ENCODE measurements around the gene ANO5.
"Not testable (repeated sequence)": the region's sequence is repeated elsewhere in the genome, so short reads cannot be mapped to it uniquely, and the experiment has no call there.

ANO5 gene

DNA sequence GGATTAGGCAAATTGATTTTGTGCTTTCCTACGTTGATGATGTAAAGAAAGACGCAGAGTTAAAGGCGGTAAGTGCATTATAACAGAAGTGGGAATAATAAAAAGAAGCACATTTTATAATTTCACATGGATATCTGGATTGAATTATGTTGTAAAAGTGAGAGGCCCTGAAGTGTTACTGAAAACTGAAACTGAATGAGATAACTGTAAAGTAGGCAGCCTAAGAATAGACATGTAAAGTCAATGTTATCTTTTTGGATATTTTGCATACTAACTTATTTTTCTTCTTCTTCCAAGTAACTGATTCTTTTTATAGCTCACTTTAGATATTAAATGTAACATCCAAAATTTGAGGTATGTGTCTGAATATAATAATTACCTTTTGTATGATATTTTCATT is 28.3 kb downstream of the ANO5 start:
- H3K27me3 ChIP-seq (ENCODE audit: low read depth), result no peaks in the 10 kb centered on the region
- in situ Hi-C loops (cut with MboI; ENCODE audit: low sequenced_read_pairs), result no loop called here
- DNase-seq (ENCODE audit: low spot score in 2 of 2), result no peak
- no peaks in the 10 kb centered on the region for H3K4me1 ChIP-seq
- H3K36me3 ChIP-seq (replicated peaks), result no peaks in the 10 kb centered on the region
- no peak overlapping the region for H3K4me3 ChIP-seq
- H3K9me3 ChIP-seq, result no peaks in the 10 kb centered on the region

DNA sequence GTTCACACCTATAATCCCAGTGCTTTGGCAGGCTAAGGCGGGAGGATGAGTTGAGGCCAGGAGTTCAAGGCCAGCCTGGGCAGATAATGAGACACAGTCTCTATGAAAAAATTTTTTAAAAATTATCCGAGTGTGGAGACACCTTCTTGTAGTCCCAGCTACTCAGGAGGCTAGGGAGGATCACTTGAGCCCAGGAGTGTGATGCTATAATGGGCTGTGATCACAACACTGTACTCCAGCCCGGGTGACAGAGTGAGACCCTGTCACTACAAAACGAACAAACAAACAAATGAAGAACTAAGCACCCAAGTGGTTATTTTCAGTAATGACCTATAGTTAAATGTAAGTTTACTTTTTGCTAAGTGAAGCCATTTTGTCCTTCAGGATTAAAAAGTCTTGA is 32.3 kb downstream of the ANO5 start:
- H3K4me3 ChIP-seq, result no peak overlapping the region
- H3K36me3 ChIP-seq (replicated peaks), result no peaks in the 10 kb centered on the region
- H3K9me3 ChIP-seq, result no peaks in the 10 kb centered on the region
- in situ Hi-C loops (cut with MboI; ENCODE audit: low sequenced_read_pairs), result no loop called here
- H3K4me1 ChIP-seq, result no peaks in the 10 kb centered on the region
- H3K27me3 ChIP-seq (ENCODE audit: low read depth), result no peaks in the 10 kb centered on the region
- no peak for DNase-seq (ENCODE audit: low spot score in 2 of 2)

DNA sequence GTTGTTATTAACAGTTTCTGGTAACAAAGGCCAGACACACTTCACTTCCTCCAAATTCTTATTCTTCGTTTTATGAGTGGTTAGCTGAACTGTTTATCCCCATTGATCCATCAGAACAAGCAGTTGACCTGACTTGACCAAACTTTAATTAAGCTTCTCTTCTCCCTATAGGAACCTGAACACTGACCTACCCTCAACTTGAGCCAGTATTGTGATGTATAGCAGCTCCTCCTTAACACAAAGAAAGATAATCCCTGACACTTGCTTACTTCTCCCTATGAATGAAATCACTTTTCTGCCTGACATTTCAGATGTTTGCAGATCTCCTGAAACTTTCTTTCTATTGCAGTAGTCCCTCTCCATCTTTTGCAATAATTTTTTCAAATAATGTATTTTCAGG is 41.9 kb downstream of the ANO5 start:
- DNase-seq (ENCODE audit: low spot score in 2 of 2), result peak; percentile 46 to 99
- Histone ChIP-seq H3K9me3 (no peaks in the 10 kb centered on the region), H3K4me1 (peaks cover 13% of the 10 kb centered on the region), H3K4me3 (no peak overlapping the region), H3K27me3 (ENCODE audit: low read depth) (peaks cover 27% of the 10 kb centered on the region), H3K36me3 (replicated peaks) (no peaks in the 10 kb centered on the region)
- in situ Hi-C loops (cut with MboI; ENCODE audit: low sequenced_read_pairs), result no loop called here

DNA sequence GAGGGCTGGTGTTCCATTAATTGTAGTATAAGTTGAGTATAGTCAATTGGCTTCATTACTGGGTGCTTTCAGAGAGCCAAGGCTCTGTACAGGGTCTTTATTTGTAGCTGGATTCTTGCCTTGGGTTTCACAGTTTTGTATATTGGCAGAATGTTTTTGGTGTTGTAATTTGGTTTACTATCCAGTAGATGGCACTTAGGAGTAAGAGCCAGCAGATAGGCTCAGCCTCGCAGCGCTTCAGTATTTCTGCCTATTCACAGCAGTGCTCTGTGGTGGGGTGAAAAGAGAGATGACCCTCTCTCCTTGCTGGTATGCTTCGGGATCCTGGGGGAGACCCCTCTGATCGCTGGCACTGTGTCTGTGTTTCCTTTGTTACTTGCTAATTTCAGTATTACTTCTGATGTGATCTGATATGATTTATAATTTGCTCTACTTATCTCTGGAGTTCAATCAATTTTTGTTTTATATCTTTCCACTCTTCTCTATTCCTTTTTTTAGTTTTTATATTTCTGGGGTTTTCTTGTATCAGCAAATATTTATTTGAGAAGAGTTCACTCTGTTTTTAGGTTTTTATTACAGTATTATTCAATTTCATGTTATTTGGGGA is 52.2 kb downstream of the ANO5 start:
- Histone ChIP-seq H3K4me1 (no peaks in the 10 kb centered on the region), H3K9me3 (no peaks in the 10 kb centered on the region), H3K4me3 (no peak overlapping the region), H3K36me3 (replicated peaks) (no peaks in the 10 kb centered on the region), H3K27me3 (ENCODE audit: low read depth) (no peaks in the 10 kb centered on the region)
- in situ Hi-C loops (cut with MboI; ENCODE audit: low sequenced_read_pairs), result no loop called here
- peak; percentile 49 to 57 for DNase-seq (ENCODE audit: low spot score in 2 of 2)

DNA sequence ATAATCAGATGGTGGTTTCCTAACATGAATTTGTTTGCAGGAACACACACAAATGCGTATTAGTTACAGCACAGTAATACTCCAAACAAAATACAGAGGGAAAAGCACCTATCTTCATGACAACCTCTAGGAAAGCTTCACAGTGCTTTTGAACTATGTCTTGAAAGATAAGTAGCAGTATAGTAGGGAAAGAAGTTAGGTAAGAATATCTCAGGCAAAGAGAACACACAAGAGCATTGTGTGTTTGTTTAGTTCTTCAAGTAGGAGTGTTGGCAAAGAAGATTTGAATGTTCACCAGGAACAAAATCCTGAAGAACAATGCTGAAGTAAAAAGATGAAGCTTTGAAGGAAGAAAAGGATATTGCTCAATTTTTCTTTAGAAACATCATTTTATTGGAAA is 54.1 kb downstream of the ANO5 start:
- Histone ChIP-seq H3K9me3 (no peaks in the 10 kb centered on the region), H3K36me3 (replicated peaks) (no peaks in the 10 kb centered on the region), H3K27me3 (ENCODE audit: low read depth) (no peaks in the 10 kb centered on the region), H3K4me1 (no peaks in the 10 kb centered on the region), H3K4me3 (no peak overlapping the region)
- in situ Hi-C loops (cut with MboI; ENCODE audit: low sequenced_read_pairs), result no loop called here
- DNase-seq (ENCODE audit: low spot score in 2 of 2), result no peak

DNA sequence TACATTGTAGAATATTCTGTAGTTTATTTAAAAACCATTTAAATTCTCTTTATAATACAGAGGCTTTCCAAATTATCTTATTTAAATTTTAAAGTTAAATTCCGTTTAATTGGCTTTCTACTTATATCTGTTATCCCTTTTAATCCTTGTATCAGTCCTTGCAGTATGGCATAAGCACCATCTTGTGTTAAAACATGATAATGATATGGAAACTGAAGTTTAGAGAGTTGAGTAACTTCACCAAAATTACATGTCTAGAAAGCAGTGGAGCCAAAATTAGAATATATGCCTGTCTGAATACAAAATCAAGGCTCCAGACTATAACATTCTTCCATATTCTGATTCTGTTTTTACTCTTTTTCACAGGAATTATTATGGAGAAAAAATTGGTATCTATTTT is 57.0 kb downstream of the ANO5 start:
- H3K4me1 ChIP-seq, result no peaks in the 10 kb centered on the region
- DNase-seq (ENCODE audit: low spot score in 2 of 2), result no peak
- H3K36me3 ChIP-seq (replicated peaks), result no peaks in the 10 kb centered on the region
- no peaks in the 10 kb centered on the region for H3K27me3 ChIP-seq (ENCODE audit: low read depth)
- H3K4me3 ChIP-seq, result no peak overlapping the region
- in situ Hi-C loops (cut with MboI; ENCODE audit: low sequenced_read_pairs), result no loop called here
- no peaks in the 10 kb centered on the region for H3K9me3 ChIP-seq

DNA sequence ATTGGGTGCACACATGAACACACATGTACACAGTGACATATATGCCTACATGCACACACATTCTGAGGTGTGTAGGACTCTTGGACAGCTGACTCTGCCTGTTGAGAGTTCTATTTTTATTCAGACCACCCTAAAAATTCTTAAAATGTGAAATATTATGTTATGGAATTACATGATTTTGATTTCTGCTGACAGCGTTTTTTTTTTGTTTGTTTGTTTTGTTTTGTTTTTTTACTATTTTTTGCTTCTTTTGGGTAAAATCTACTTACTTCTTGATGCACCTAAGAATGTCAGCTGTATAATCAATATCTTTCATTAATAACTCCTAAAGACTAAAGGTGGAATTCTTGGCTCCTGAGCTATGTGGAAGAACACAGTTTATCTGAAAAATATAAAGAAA is 64.0 kb downstream of the ANO5 start:
- H3K36me3 ChIP-seq (replicated peaks), result no peaks in the 10 kb centered on the region
- H3K9me3 ChIP-seq, result no peaks in the 10 kb centered on the region
- no peak for DNase-seq (ENCODE audit: low spot score in 2 of 2)
- in situ Hi-C loops (cut with MboI; ENCODE audit: low sequenced_read_pairs), result no loop called here
- peaks cover 4% of the 10 kb centered on the region for H3K4me1 ChIP-seq
- no peak overlapping the region for H3K4me3 ChIP-seq
- no peaks in the 10 kb centered on the region for H3K27me3 ChIP-seq (ENCODE audit: low read depth)

DNA sequence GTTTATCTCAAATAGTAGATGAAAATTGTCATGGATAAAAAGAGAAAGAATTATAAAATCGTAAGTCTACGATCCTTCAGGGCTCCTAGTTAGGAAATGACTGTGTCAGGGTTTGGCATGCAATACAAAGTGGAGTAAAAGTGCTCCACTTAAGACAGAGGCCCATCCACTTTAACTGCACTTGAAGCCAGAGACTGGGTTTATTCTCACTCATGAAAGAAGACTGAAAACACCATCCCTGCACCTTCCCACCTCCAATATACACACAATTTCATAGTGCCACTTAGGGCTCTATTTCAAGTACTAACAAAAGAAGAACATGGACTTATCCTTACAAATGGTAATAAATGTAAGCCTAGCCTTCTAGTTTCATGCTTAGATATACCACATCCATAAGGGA is 70.7 kb downstream of the ANO5 start:
- H3K9me3 ChIP-seq, result no peaks in the 10 kb centered on the region
- H3K4me1 ChIP-seq, result peaks cover 2% of the 10 kb centered on the region
- in situ Hi-C loops (cut with MboI; ENCODE audit: low sequenced_read_pairs), result no loop called here
- H3K27me3 ChIP-seq (ENCODE audit: low read depth), result no peaks in the 10 kb centered on the region
- H3K4me3 ChIP-seq, result no peak overlapping the region
- DNase-seq (ENCODE audit: low spot score in 2 of 2), result no peak
- H3K36me3 ChIP-seq (replicated peaks), result no peaks in the 10 kb centered on the region

DNA sequence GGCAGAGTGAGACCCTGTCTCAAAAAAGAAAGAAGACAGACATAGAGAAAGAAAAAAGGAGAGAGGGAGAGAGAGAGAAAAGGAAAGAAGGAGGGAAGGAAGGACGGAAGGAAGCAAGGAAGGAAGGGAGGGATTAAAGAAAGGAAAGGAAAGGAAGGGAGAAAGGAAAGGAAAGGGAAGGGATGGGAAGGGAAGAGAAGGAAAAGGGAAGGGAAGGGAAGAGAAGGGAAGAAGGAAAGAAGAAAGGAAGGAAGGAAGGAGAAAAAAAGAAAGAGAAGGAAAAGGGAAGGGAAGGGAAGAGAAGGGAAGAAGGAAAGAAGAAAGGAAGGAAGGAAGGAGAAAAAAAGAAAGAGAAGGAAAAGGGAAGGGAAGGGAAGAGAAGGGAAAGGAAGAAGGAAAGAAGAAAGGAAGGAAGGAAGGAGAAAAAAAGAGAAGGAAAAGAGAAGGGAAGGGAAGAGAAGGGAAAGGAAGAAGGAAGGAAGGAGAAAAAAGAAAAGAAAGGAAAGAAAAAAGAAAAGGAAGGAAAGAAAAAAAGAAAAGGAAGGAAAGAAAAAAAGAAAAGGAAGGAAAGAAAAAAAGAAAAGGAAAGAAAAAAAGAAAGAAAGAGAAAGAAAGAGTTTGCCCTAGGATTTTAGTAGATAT is 76.2 kb downstream of the ANO5 start:
- H3K4me3 ChIP-seq; in situ Hi-C loops (cut with MboI; ENCODE audit: low sequenced_read_pairs): not testable (repeated sequence)

DNA sequence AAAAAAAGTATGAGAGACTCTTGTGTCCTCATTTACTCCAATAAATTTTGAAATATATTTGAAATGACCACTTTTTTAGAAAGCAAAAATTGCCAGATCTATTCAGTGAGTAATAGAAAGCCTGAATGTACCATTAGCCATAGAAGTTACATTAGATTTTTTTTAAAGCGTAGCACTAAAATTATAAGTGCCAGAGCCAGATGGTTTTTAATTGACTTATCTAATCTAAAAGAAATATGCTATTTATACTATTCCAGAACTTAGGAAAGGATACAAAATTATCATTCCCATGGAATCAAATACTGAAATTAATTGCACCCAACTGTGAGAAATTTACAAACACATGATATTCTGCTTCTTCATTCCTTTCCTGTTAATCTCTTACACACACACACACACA is 80.9 kb downstream of the ANO5 start:
- DNase-seq (ENCODE audit: low spot score in 2 of 2), result no peak
- H3K36me3 ChIP-seq (replicated peaks), result no peaks in the 10 kb centered on the region
- no peaks in the 10 kb centered on the region for H3K4me1 ChIP-seq
- no peaks in the 10 kb centered on the region for H3K9me3 ChIP-seq
- in situ Hi-C loops (cut with MboI; ENCODE audit: low sequenced_read_pairs), result no loop called here
- H3K27me3 ChIP-seq (ENCODE audit: low read depth), result no peaks in the 10 kb centered on the region
- H3K4me3 ChIP-seq, result no peak overlapping the region

More for the DNA sequence above, 76.2 kb downstream of the ANO5 start:
- not testable (repeated sequence) for H3K36me3 ChIP-seq (replicated peaks); H3K4me1 ChIP-seq; DNase-seq (ENCODE audit: low spot score in 2 of 2); H3K9me3 ChIP-seq; H3K27me3 ChIP-seq (ENCODE audit: low read depth)

DNA sequence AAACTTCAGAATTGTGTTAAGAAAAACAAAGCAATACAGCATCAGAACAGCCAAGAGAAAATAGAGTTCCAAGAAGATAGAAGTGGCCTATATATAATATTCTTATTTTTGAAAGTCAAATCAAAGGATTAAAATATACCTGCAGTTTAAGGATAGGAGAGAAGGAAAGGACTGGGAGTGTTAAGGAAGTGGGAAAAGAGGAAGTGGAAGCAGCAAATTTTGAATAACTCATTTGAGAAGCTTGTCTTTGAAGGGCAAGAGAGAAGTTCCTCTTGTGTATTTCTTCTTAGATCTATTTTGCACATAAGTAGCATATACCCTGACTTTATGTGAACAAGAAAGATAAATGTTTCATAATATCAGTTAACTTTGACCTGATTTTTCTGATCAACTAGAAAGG is 82.7 kb downstream of the ANO5 start:
- no peaks in the 10 kb centered on the region for H3K36me3 ChIP-seq (replicated peaks)
- no peak for DNase-seq (ENCODE audit: low spot score in 2 of 2)

DNA sequence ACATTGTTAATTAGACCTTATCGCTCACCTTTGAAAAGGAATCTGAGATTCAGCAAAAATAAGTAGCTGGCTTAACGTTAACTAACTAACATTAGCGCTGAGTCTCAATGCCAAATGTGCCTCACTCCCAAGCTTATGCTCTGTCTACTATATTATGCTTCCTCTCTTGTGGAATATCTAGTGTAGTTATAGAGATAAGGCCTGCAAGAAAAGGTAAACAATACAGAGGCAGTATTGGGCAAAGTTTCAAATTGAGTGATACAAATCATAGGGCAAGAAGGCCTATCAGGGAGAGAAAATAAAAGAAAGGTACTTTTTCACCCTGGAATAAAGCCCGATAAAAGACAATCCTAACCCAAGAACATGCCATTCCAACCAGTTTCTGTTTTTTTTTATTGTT is 83.7 kb downstream of the ANO5 start:
- H3K4me3 ChIP-seq, result no peak overlapping the region
- in situ Hi-C loops (cut with MboI; ENCODE audit: low sequenced_read_pairs), result no loop called here
- no peaks in the 10 kb centered on the region for H3K9me3 ChIP-seq
- no peak for DNase-seq (ENCODE audit: low spot score in 2 of 2)
- H3K36me3 ChIP-seq (replicated peaks), result no peaks in the 10 kb centered on the region
- no peaks in the 10 kb centered on the region for H3K27me3 ChIP-seq (ENCODE audit: low read depth)
- no peaks in the 10 kb centered on the region for H3K4me1 ChIP-seq

More for the DNA sequence above, 82.7 kb downstream of the ANO5 start:
- no peaks in the 10 kb centered on the region for H3K4me1 ChIP-seq
- H3K4me3 ChIP-seq, result no peak overlapping the region
- no peaks in the 10 kb centered on the region for H3K27me3 ChIP-seq (ENCODE audit: low read depth)
- H3K9me3 ChIP-seq, result no peaks in the 10 kb centered on the region
- in situ Hi-C loops (cut with MboI; ENCODE audit: low sequenced_read_pairs), result no loop called here

DNA sequence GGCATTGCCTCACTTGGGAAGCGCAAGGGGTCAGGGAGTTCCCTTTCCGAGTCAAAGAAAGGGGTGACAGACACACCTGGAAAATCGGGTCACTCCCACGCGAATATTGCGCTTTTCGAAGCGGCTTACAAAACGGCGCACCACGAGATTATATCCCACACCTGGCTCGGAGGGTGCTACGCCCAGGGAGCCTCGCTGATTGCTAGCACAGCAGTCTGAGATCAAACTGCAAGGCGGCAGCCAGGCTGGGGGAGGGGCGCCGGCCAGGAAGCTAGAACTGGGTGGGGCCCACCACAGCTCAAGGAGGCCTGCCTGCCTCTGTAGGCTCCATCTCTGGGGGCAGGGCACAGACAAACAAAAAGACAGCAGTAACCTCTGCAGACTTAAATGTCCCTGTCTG is 92.1 kb downstream of the ANO5 start:
- H3K9me3 ChIP-seq; H3K27me3 ChIP-seq (ENCODE audit: low read depth); H3K4me1 ChIP-seq; H3K4me3 ChIP-seq; DNase-seq (ENCODE audit: low spot score in 2 of 2); H3K36me3 ChIP-seq (replicated peaks); in situ Hi-C loops (cut with MboI; ENCODE audit: low sequenced_read_pairs): not testable (repeated sequence)

DNA sequence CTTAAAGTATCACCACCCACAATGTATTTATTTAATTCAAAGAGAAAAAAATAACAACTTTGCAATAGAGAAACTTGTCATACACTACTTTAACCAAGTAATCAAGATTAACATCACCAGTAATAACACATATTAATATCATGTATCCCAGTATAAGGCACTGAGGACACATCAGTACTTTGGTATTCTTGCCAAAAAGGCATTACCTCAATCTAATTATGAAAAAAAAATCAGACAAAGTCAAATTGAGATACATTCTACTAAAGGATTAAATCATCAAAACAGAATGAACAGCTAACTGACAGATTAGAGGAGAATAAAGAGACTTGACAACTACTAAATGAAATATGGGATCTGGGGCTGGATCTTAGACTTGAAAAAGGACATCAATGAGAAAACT is 109.5 kb downstream of the ANO5 start:
- H3K4me1 ChIP-seq, result no peaks in the 10 kb centered on the region
- no peaks in the 10 kb centered on the region for H3K9me3 ChIP-seq
- no peaks in the 10 kb centered on the region for H3K36me3 ChIP-seq (replicated peaks)
- H3K4me3 ChIP-seq, result no peak overlapping the region
- peaks cover 17% of the 10 kb centered on the region for H3K27me3 ChIP-seq (ENCODE audit: low read depth)
- in situ Hi-C loops (cut with MboI; ENCODE audit: low sequenced_read_pairs), result loop anchor here (25.0 kb wide), 1 partner anchor 140 kb away; no protein-coding TSS in a partner anchor
- no peak for DNase-seq (ENCODE audit: low spot score in 2 of 2)

All from HAP-1 (cell line).